Activated CD8-positive, alpha-beta memory T cell treated with anti-CD3 and anti-CD28 coated beads, Interleukin-2, amount 50 U/mL, for 24 hours (primary cell): ENCODE measurements around the gene PPY.
"Not testable (repeated sequence)": the region's sequence is repeated elsewhere in the genome, so short reads cannot be mapped to it uniquely, and the experiment has no call there.

ENCODE experiments used
- DNase-seq: peaks from one replicate; pipeline ENCODE4 v3.0.0-alpha.2; 2020; ENCODE audit errors: extremely low read depth

The PPY gene

DNA sequence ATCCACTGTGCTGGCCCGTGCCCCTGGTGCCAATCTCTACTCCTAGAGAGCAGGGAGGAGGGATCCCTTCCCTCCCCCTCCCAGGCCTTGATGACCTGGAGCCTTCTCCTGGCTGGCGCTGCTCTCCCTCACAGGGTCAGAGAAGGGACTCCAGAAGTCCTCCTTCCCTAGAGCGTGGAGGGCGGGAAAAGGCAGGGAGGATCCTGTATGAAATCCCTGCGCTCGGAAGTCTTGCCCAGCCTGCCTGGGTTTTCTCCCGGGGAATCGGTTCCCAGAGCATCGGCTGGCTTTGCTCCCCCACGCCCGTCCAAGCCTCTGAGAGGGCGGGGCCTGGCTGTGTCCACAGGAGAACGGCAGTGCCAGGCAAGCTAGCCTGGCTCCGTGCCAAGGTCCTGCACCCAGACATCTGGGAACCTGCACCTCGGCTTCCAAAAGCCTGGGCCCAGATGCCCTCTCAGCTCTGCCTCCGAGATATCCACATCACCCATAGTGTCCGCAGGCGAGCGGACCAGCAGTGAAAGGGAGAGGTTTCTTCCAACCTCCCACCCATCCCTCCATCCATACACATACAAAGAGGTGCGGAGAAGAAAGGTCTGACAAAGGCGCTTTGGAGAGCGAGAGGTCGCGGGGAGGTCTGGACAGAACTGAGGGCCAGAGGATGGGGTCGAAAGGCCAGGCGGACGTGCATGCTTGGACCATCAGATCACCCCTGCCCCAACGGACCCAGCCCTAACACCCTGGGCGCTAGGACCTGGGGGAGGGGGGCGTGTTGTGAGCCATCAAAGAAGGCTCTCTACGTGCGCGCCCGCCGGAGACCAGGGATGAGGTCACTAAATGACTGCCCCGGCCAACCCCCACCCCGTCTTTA is 36.1 kb downstream of the PPY start:
- no peak for DNase-seq

- DNase-seq: no peak
These were observed 36.8 kb downstream of the PPY start for GRCh38 chr17:43905400-43905984.

- no peak for DNase-seq
These were observed 40.3 kb downstream of the PPY start for GRCh38 chr17:43901861-43902589.

DNA sequence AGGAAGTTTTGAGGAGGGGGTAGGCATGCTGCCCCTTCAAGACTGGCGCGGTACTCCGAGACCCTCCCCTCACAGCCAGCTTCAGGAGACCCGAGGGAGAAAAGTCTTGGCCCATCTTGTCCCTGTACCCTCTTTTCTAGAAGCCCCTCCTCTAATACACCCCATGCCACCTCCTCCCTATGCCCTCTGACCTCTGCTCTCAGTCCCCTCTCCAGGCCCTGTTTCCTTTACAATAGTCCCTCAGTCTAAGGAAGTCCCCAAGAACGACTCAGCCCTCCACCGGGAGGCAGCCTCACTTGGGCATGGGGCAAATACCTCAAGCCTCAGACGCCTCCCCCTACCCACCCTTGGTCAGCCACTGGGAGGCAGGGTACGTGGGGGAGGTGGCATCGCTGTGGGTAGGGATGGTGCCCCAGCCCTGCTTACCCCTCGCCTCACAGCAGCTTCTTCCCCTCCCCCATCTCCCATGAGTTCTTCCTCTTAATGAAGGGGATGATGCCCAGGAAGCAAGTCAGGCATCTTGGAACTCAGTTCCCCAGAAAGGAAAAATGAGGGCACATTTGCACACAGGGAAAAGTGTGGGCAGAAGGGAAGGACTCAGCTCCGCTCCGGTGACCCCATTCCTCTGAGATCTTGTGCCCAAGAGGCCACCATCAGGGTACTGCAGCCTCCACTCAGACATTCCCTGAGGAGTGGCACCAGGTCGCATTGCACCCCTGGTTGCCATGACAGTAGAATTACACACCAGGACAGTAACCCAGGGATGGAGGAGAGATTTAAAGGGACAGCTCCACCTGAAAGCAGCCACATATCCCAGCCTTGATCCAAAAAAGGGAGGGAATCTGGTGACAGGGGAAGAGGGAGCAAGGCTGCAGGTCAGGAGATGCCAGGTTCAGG is 41.2 kb downstream of the PPY start:
- no peak for DNase-seq

DNA sequence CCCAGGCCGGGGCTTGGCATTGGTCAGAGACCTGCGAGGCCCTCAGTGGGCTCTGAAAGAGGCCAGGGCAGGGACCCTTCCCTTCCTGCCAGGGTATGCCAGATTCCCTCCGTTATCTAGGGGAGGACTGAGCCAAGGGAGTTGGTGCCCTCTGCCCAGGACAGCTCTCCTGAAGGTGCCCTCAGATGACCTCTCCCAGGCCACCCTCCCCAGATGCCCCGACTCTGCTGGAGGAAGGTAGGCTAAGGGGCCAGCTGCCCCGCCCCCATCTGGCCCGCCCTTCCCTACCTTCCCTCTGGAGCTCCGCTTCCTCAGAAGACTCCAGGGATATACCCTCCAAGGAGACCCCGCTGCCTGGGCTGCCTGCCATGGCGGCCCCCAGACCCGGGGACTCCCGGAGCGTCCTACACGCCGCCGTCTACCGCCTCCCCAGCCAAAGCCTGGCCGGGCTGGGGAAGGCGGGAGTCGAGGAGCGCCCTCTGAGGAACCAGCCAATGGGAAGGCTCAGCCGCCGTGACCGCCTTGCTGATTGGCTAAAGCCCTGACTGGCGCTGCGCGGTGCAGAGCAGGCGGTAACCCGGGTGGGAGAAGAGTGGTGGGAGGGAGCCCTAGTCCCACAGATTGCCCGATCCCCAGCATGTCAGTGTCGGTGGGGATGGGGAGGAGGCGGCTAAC is 42.0 kb downstream of the PPY start:
- peak; percentile 66 for DNase-seq

- no peak for DNase-seq
These were observed 43.8 kb downstream of the PPY start for GRCh38 chr17:43898446-43898845.

DNA sequence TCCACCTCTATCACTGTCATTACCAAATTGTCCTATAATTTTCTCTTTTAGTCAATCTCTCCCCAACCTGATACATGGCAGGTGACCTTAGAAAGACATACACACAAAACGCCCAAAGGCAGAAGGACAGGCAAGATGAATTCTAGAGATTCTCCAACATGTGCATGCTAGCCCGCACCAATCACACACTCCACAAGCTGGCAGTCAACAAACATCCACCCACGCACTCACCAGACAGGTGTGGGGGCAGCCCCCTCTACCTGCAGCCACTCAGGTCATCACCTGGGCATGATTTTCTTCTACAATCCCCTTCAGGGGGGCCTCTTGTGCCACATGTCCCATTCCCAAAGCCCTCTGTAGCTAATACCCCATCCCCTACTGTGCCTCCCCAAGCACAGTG is 44.4 kb downstream of the PPY start:
- no peak for DNase-seq

GRCh38 chr17:43894494-43894893 is 47.8 kb downstream of the PPY start:
- not testable (repeated sequence) for DNase-seq

GRCh38 chr17:43892647-43892952 is 49.7 kb downstream of the PPY start:
- DNase-seq: no peak

- DNase-seq: no peak
These were observed 50.2 kb downstream of the PPY start for GRCh38 chr17:43891851-43892646.
